ENCODE measurements around the gene SLC25A10.

DNA sequence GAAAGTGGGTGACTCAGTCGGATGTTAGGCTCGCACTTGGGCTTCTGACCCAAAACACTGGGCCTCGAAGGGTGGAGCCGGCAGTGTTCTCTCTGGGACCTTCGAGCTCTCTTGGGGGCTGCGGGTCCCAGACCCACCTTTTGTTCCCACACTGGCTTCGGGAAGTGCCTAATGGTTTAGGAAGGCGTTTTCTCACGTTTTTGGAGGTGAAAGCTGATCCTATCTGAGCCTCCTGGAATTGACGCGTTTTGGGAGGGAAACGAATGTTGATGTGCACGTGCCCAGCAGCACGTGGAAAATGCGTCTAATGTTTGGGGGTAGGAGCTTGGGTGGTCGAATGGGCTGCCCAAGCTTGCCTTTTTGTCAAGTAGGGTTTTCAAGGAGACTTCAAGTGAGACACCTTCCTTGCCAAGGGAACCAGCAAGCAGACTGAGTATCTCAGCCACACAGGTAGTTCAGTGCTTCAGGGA is 27.6 kb upstream of the SLC25A10 start:
- no peak for TF ChIP-seq POLR2AphosphoS5 (IDR thresholded peaks at IDR 0.05; ENCODE audit: low read depth, low read length)
- TF ChIP-seq TAF1 (IDR thresholded peaks at IDR 0.05; ENCODE audit: borderline replicate concordance, insufficient read depth, low read length), result no peak
- no peak for TF ChIP-seq REST (IDR thresholded peaks at IDR 0.05; ENCODE audit: insufficient read depth in 1 of 2, low read depth in 2 of 2, low read length in 2 of 2)
- no peak for TF ChIP-seq FOXP2 (optimal IDR thresholded peaks at IDR 0.05; ENCODE audit: borderline replicate concordance, extremely low read depth, extremely low read length, insufficient read depth)
- no peak for TF ChIP-seq SIN3A (IDR thresholded peaks at IDR 0.05; ENCODE audit: borderline replicate concordance, insufficient read depth, low read length)
